GM21360 (cell line): Measurements from ENCODE around the gene NRBF2.
"Not testable (repeated sequence)": the region's sequence is repeated elsewhere in the genome, so short reads cannot be mapped to it uniquely, and the experiment has no call there.

Experiments
- ATAC-seq: cut with Tn5 transposase; IDR thresholded peaks from one replicate; pipeline ENCODE4 v1.9.1; 2021; ENCODE audit warnings: mild to moderate bottlenecking, moderate library complexity; ENCODE audit not compliant: unreplicated experiment

The NRBF2 gene

GRCh38 chr10:63133056-63133820, at the start of gene NRBF2:
TSS of gene NRBF2 (plus strand) at chr10:63133328. CDS start at chr10:63133471, 143 bp downstream.
- ATAC-seq, result peak; percentile 96

GRCh38 chr10:63083406-63083805, 49.7 kb upstream of the NRBF2 start:
- ATAC-seq, result not testable (repeated sequence)

- ATAC-seq, result no peak
These were observed 49.0 kb upstream of the NRBF2 start for GRCh38 chr10:63083904-63084689.

- no peak for ATAC-seq
These were observed 48.3 kb upstream of the NRBF2 start for GRCh38 chr10:63084690-63085382.

GRCh38 chr10:63093227-63093626, 39.9 kb upstream of the NRBF2 start:
- ATAC-seq, result no peak

GRCh38 chr10:63094405-63094804, 38.7 kb upstream of the NRBF2 start:
- ATAC-seq, result no peak

- no peak for ATAC-seq
These were observed 38.2 kb upstream of the NRBF2 start for GRCh38 chr10:63094881-63095280.

GRCh38 chr10:63099734-63100133, 33.4 kb upstream of the NRBF2 start:
- ATAC-seq, result no peak

GRCh38 chr10:63101091-63101490, 32.0 kb upstream of the NRBF2 start:
- not testable (repeated sequence) for ATAC-seq

GRCh38 chr10:63102279-63102883, 30.7 kb upstream of the NRBF2 start:
- not testable (repeated sequence) for ATAC-seq

- ATAC-seq, result not testable (repeated sequence)
These were observed 29.9 kb upstream of the NRBF2 start for GRCh38 chr10:63103178-63103577.

- no peak for ATAC-seq
These were observed 29.1 kb upstream of the NRBF2 start for GRCh38 chr10:63103971-63104409.

GRCh38 chr10:63105225-63106110, 27.7 kb upstream of the NRBF2 start:
- no peak for ATAC-seq

GRCh38 chr10:63106111-63106755, 26.9 kb upstream of the NRBF2 start:
- no peak for ATAC-seq

- no peak for ATAC-seq
These were observed 25.1 kb upstream of the NRBF2 start for GRCh38 chr10:63107943-63108437.

GRCh38 chr10:63110940-63111339, 22.2 kb upstream of the NRBF2 start:
- ATAC-seq, result no peak

- no peak for ATAC-seq
These were observed 18.9 kb upstream of the NRBF2 start for GRCh38 chr10:63114031-63114814.

- no peak for ATAC-seq
These were observed 17.3 kb upstream of the NRBF2 start for GRCh38 chr10:63115732-63116383.
